ENCODE measurements around the gene SOX6.

The SOX6 gene

GRCh38 chr11:16265022-16265421 is 91.3 kb downstream of the SOX6 start:
- no peak overlapping the region for H4K91ac ChIP-seq (ENCODE audit: low read depth, low read length, poor library complexity)
- H3K79me1 ChIP-seq (ENCODE audit: low read depth, low read length), result no peaks in the 10 kb centered on the region
- DNase-seq (ENCODE audit: low spot score), result no peak
- H2AFZ ChIP-seq (ENCODE audit: low read length), result no peak overlapping the region
- no peak overlapping the region for H3K27ac ChIP-seq (replicated peaks; ENCODE audit: low read length)
- no peak overlapping the region for H3K4me3 ChIP-seq (ENCODE audit: low read length in 2 of 2)
- no peak overlapping the region for H2BK120ac ChIP-seq (ENCODE audit: low read depth, low read length)
- H2BK15ac ChIP-seq (ENCODE audit: low read length), result no peak overlapping the region
- H3K14ac ChIP-seq (ENCODE audit: low read length), result no peak overlapping the region
- no peak overlapping the region for H4K8ac ChIP-seq (ENCODE audit: low read depth, low read length)
- no peak overlapping the region for H3K4me2 ChIP-seq (ENCODE audit: insufficient read depth, low read length, poor library complexity, severe bottlenecking)
- H3K9me3 ChIP-seq (replicated peaks in 1 of 2; ENCODE audit: control insufficient read depth in 2 of 2, insufficient read depth in 1 of 2, low read depth in 1 of 2, low read length in 2 of 2), result no peaks in the 10 kb centered on the region
- no peak overlapping the region for H2BK5ac ChIP-seq (ENCODE audit: low read length)
- no peaks in the 10 kb centered on the region for H3K27me3 ChIP-seq (ENCODE audit: control insufficient read depth in 3 of 3, insufficient read depth in 3 of 3, low read depth in 1 of 3, low read length in 3 of 3)
- H3K36me3 ChIP-seq (replicated peaks in 1 of 2; ENCODE audit: control insufficient read depth in 2 of 2, insufficient read depth in 2 of 2, low read length in 2 of 2), result no peaks in the 10 kb centered on the region
- no peak overlapping the region for H3K9ac ChIP-seq (ENCODE audit: low read depth, low read length, poor library complexity)
- H3K23ac ChIP-seq (ENCODE audit: low read depth, low read length, poor library complexity), result no peak overlapping the region
- H2AK5ac ChIP-seq (ENCODE audit: low read depth, low read length), result no peak overlapping the region
- no CpG with 5 or more reads among the region's 3 CpGs for WGBS, 2 donors (ENCODE audit: extremely low coverage in 2 of 2, insufficient read length in 2 of 2, insufficient replicate concordance in 1 of 2)
- H3K4me1 ChIP-seq (ENCODE audit: control insufficient read depth in 2 of 2, insufficient read depth in 1 of 2, low read depth in 1 of 2, low read length in 2 of 2), result no peaks in the 10 kb centered on the region
- no peak overlapping the region for H2BK12ac ChIP-seq (ENCODE audit: low read length)
- H3K4ac ChIP-seq (ENCODE audit: low read length), result no peak overlapping the region
- H3K18ac ChIP-seq (ENCODE audit: low read length), result no peak overlapping the region

- Histone ChIP-seq H4K91ac (ENCODE audit: low read depth, low read length, poor library complexity) (no peak overlapping the region), H2BK12ac (ENCODE audit: low read length) (no peak overlapping the region), H3K36me3 (replicated peaks in 1 of 2; ENCODE audit: control insufficient read depth in 2 of 2, insufficient read depth in 2 of 2, low read length in 2 of 2) (no peaks in the 10 kb centered on the region), H3K79me1 (ENCODE audit: low read depth, low read length) (no peaks in the 10 kb centered on the region), H3K18ac (ENCODE audit: low read length) (no peak overlapping the region), H3K14ac (ENCODE audit: low read length) (no peak overlapping the region), H3K4me1 (ENCODE audit: control insufficient read depth in 2 of 2, insufficient read depth in 1 of 2, low read depth in 1 of 2, low read length in 2 of 2) (no peaks in the 10 kb centered on the region), H3K4me2 (ENCODE audit: insufficient read depth, low read length, poor library complexity, severe bottlenecking) (no peak overlapping the region), H3K9ac (ENCODE audit: low read depth, low read length, poor library complexity) (no peak overlapping the region), H3K4ac (ENCODE audit: low read length) (no peak overlapping the region), H2BK120ac (ENCODE audit: low read depth, low read length) (no peak overlapping the region), H2AK5ac (ENCODE audit: low read depth, low read length) (no peak overlapping the region), H2BK15ac (ENCODE audit: low read length) (no peak overlapping the region), H3K9me3 (replicated peaks in 1 of 2; ENCODE audit: control insufficient read depth in 2 of 2, insufficient read depth in 1 of 2, low read depth in 1 of 2, low read length in 2 of 2) (no peaks in the 10 kb centered on the region), H3K4me3 (ENCODE audit: low read length in 2 of 2) (no peak overlapping the region), H3K27me3 (ENCODE audit: control insufficient read depth in 3 of 3, insufficient read depth in 3 of 3, low read depth in 1 of 3, low read length in 3 of 3) (no peaks in the 10 kb centered on the region), H3K23ac (ENCODE audit: low read depth, low read length, poor library complexity) (no peak overlapping the region), H3K27ac (replicated peaks; ENCODE audit: low read length) (no peak overlapping the region), H4K8ac (ENCODE audit: low read depth, low read length) (no peak overlapping the region), H2AFZ (ENCODE audit: low read length) (no peak overlapping the region), H2BK5ac (ENCODE audit: low read length) (no peak overlapping the region)
- no peak for DNase-seq (ENCODE audit: low spot score)
These were observed 93.7 kb downstream of the SOX6 start for GRCh38 chr11:16262645-16262955.

- Histone ChIP-seq H3K27me3 (ENCODE audit: control insufficient read depth in 3 of 3, insufficient read depth in 3 of 3, low read depth in 1 of 3, low read length in 3 of 3) (no peaks in the 10 kb centered on the region), H3K23ac (ENCODE audit: low read depth, low read length, poor library complexity) (no peak overlapping the region), H2BK5ac (ENCODE audit: low read length) (no peak overlapping the region), H2AFZ (ENCODE audit: low read length) (no peak overlapping the region), H2BK12ac (ENCODE audit: low read length) (no peak overlapping the region), H3K79me1 (ENCODE audit: low read depth, low read length) (no peaks in the 10 kb centered on the region), H3K9me3 (replicated peaks in 1 of 2; ENCODE audit: control insufficient read depth in 2 of 2, insufficient read depth in 1 of 2, low read depth in 1 of 2, low read length in 2 of 2) (no peaks in the 10 kb centered on the region), H3K27ac (replicated peaks; ENCODE audit: low read length) (no peak overlapping the region), H3K4ac (ENCODE audit: low read length) (no peak overlapping the region), H3K9ac (ENCODE audit: low read depth, low read length, poor library complexity) (no peak overlapping the region), H3K4me3 (ENCODE audit: low read length in 2 of 2) (no peak overlapping the region), H3K36me3 (replicated peaks in 1 of 2; ENCODE audit: control insufficient read depth in 2 of 2, insufficient read depth in 2 of 2, low read length in 2 of 2) (no peaks in the 10 kb centered on the region), H2BK120ac (ENCODE audit: low read depth, low read length) (no peak overlapping the region), H4K91ac (ENCODE audit: low read depth, low read length, poor library complexity) (no peak overlapping the region), H4K8ac (ENCODE audit: low read depth, low read length) (no peak overlapping the region), H2BK15ac (ENCODE audit: low read length) (no peak overlapping the region), H3K4me1 (ENCODE audit: control insufficient read depth in 2 of 2, insufficient read depth in 1 of 2, low read depth in 1 of 2, low read length in 2 of 2) (no peaks in the 10 kb centered on the region), H3K14ac (ENCODE audit: low read length) (no peak overlapping the region), H3K18ac (ENCODE audit: low read length) (no peak overlapping the region), H3K4me2 (ENCODE audit: insufficient read depth, low read length, poor library complexity, severe bottlenecking) (no peak overlapping the region), H2AK5ac (ENCODE audit: low read depth, low read length) (no peak overlapping the region)
- no CpG with 5 or more reads among the region's 3 CpGs for WGBS, 2 donors (ENCODE audit: extremely low coverage in 2 of 2, insufficient read length in 2 of 2, insufficient replicate concordance in 1 of 2)
- DNase-seq (ENCODE audit: low spot score), result no peak
These were observed 94.3 kb downstream of the SOX6 start for GRCh38 chr11:16261836-16262644.

GRCh38 chr11:16252373-16252772 is 104.0 kb downstream of the SOX6 start:
- Histone ChIP-seq H2AK5ac (ENCODE audit: low read depth, low read length) (no peak overlapping the region), H3K4ac (ENCODE audit: low read length) (no peak overlapping the region), H3K23ac (ENCODE audit: low read depth, low read length, poor library complexity) (no peak overlapping the region), H3K27ac (replicated peaks; ENCODE audit: low read length) (no peak overlapping the region), H2BK12ac (ENCODE audit: low read length) (no peak overlapping the region), H3K18ac (ENCODE audit: low read length) (no peak overlapping the region), H4K8ac (ENCODE audit: low read depth, low read length) (no peak overlapping the region), H3K9ac (ENCODE audit: low read depth, low read length, poor library complexity) (no peak overlapping the region), H3K14ac (ENCODE audit: low read length) (no peak overlapping the region), H2AFZ (ENCODE audit: low read length) (peak overlapping the region; percentile 41), H3K27me3 (ENCODE audit: control insufficient read depth in 3 of 3, insufficient read depth in 3 of 3, low read depth in 1 of 3, low read length in 3 of 3) (no peaks in the 10 kb centered on the region), H2BK15ac (ENCODE audit: low read length) (no peak overlapping the region), H4K91ac (ENCODE audit: low read depth, low read length, poor library complexity) (no peak overlapping the region), H2BK5ac (ENCODE audit: low read length) (no peak overlapping the region), H3K4me2 (ENCODE audit: insufficient read depth, low read length, poor library complexity, severe bottlenecking) (no peak overlapping the region), H3K4me1 (ENCODE audit: control insufficient read depth in 2 of 2, insufficient read depth in 1 of 2, low read depth in 1 of 2, low read length in 2 of 2) (peaks cover 0 to 2% of the 10 kb centered on the region in 2 donors), H3K4me3 (ENCODE audit: low read length in 2 of 2) (no peak overlapping the region), H2BK120ac (ENCODE audit: low read depth, low read length) (no peak overlapping the region), H3K36me3 (replicated peaks in 1 of 2; ENCODE audit: control insufficient read depth in 2 of 2, insufficient read depth in 2 of 2, low read length in 2 of 2) (no peaks in the 10 kb centered on the region), H3K9me3 (replicated peaks in 1 of 2; ENCODE audit: control insufficient read depth in 2 of 2, insufficient read depth in 1 of 2, low read depth in 1 of 2, low read length in 2 of 2) (peaks cover 0 to 6% of the 10 kb centered on the region in 2 donors), H3K79me1 (ENCODE audit: low read depth, low read length) (no peaks in the 10 kb centered on the region)
- no peak for DNase-seq (ENCODE audit: low spot score)
- no CpG with 5 or more reads among the region's 4 CpGs for WGBS, 2 donors (ENCODE audit: extremely low coverage in 2 of 2, insufficient read length in 2 of 2, insufficient replicate concordance in 1 of 2)

Data from neuronal stem cell (in vitro differentiated cells).